HG03095 (cell line): ENCODE results near the gene TBK1.

Experiments
- ATAC-seq: cut with Tn5 transposase; IDR thresholded peaks from one replicate; pipeline ENCODE4 v1.9.1; 2021; ENCODE audit warnings: moderate library complexity; ENCODE audit not compliant: unreplicated experiment

The TBK1 gene

DNA sequence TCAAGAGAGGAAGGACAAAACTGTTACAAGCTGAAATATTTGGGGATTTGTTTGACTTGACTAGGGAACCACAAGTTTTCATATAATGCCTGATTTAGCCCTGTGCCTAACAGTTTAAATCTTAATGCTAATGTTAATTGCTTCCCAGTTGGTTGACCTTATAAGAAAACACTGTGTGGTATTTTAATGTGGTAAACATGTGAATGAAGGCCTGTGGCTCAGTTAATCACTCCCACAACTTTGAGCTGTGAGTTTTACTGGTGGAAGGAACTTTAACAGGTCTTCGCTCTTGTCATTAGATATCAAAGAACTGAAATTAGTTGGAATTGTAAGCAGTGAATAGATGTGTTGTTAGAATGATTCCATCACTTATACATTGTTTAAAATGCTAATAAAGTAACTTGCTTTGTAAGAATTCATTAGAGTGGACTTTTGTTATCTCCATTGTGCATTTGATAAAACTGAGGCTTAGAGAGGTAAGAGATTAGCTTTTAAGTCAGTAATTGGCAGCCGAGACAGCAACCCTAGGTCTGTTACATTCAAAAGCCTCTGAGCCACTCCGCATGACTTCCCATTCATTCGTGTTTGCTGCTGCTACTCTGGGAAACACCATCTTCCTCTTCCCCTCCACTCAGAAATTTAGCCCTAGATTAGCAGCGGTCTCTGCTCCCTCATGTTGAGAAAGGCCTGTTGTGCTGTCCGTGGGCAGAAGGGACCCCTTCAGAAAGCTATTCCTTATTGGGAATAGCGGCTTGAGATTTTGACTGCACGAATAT is 1.0 kb upstream of the TBK1 start:
- no peak for ATAC-seq

DNA sequence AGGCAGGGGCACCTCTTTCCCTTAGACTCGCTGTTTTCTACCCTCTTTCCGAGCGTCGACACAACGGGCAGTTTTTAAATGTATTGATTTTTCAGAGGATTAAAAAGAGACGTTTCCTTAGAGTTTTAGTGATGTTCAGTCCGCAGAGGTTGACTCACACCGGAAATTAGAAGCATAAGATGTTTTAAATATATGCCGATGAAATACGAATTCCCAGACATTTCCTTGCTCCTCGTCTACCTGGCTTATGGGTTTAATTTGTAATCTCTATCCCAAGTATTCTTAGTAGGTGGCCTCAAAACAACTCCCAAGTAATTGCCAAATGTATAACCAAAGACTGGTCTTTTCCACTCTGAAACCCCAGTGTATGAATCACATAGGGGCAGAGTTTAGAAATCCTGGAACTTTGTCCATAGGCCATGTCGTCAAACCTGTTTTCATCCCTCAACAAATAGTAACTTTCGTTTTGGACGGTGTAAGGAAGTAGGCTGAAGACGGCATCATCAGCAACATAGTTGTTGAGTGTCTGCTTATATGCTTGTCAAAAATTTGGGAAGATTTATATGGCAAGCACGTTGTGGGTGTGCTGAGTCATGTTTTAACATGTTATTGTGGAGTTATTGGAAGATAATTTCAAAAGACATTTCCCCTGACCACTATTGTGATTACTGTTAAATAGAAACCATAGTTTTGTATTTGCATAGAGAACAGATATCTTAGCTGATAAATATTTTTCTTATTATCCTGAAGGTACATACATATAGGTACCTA is 824 bp downstream of the TBK1 start:
- ATAC-seq, result no peak

DNA sequence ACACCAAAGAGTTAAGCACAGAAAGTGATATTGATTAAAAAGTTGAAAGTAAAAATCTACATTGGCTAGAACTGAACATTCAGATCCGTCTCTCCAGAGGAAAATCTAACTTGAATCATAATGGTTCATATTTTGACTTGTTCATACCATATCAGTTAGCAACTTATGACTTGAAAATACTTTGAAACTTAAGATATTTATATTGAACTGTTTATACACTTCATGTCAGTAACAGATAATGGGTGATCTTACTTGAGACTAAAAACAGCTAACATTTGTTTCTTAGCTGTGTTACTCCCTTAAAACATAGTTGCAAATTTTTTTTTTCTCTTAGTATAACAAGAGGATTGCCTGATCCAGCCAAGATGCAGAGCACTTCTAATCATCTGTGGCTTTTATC is 3.6 kb downstream of the TBK1 start:
- no peak for ATAC-seq

DNA sequence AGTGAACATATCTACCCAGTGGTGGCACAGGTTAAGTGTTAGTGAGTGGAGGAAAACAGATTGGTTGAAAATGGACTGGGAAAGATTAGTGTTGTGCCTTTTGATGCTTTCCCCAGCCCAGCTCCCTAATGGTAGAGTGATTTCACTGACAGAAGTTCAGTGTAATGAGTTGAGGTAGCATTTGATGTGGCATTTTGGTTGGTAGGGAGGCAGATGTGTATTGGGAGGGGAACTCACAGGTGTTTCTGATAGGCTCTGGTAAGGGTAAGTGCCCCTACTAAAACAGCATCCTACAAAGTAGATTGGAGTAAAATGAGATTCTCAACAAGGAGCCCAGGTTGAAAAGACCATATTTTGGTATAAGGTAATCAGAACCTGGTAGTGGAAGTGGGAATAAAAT is 4.2 kb downstream of the TBK1 start:
- no peak for ATAC-seq

DNA sequence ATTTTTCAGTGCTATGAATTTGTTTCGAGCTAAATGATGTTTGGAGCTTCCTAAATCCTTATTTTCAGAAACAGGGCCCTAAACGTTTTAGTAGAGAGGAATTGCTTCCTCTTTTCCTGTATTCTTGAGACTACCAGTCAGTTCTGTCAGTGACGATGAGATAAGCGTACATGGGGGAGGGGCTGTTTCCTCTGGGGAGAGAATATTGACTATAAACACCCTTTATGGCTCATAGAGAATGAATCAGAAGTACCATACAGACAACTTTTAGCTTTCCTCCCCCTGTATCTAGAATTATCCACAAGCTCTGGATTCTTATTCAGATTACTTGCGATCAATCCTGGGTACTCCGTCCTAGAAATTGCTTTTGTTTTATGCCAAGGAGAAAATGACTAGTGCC is 5.1 kb downstream of the TBK1 start:
- ATAC-seq, result no peak

DNA sequence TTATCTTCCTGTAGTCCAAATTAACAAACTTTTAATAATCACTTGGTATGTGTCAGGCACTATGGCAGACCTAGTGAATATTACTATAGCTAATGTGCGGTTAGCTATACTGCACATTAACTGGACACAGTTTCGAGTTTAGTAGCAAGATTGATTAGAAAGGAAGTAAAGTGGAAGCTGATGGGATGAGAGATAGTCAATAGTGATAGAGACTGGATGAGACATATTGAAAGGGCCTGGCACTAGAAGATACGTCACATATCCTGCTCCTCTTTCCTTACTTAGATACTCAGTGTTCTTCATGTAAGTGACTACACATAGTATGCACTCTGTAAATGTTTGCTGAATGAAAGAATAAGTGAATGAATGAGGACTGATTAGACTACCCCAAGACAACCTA is 5.5 kb downstream of the TBK1 start:
- no peak for ATAC-seq

DNA sequence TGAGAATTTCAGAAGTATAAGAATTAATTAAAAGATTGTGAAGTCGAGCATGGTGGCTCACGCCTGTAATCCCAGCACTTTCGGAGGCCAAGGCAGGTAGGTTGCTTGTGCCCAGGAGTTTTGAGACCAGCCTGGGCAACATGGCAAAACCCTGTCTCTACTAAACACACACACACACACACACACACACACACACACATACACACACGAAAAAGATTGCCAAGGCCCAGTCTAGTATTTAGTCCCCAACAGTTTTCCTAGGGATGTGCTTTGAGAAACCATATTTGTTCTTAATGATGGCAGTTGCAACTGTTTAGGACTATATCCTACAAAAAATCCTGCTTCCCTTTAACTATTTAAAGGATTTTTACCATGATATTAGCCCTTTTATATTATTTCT is 6.0 kb downstream of the TBK1 start:
- no peak for ATAC-seq

DNA sequence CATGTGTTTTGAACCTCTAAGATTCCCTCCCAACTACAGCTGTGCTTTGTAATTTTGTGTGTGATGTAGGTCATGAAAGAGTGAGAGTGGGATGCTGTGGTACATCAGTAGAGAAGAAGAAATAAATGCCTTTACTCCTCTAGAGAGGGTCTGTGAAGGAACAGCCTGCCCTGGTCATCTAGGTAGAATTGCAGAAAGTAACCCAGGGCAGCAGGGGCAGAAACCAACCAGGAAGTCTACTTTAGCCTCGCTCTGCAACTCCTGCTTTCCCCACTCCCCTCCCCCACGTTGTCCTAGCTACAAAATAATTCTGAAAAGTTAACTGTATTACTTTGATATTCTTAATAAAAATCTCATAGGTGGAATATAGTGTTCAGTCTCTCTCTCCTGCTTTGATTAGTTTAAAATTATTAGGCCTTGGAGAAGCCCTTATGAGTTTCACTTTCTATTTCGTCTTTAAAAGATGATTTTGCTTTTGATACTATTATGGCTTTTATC is 7.5 kb downstream of the TBK1 start:
- ATAC-seq, result peak; percentile 42

DNA sequence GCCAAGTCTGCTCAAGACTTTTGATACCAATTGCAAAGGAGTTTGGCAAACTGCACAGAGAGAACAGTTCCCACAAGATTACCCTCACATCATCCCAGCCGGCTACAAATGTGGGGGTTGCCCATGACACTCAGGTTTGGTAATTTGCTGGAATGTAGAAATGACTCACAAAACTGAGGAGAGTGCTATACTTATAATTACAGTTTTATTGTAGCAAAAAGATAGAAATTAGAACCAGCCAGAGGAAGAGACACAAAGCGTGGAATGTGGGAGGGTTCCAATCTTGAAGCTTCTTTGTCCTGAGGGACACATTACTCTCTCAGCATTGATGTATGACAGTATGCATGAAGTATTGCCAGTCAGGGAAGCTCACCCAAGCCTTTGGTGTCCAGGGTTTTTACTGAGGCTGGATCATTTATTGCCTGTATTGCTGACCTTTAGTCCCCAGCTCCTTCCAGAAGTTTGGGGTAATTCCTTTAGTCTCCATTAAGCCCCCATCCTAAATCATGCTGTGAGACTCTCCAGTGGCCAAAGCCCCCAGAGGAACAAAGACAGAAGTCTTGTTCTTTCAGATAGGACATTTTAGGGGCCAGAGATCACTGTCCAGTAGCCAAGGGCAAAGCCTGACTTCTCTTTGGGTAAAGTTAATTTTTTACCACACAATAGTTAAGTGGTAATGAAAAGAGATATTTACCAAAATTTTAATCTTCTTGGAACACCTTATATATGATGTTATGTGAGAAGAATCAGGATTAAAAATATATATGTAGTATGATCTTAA is 9.9 kb downstream of the TBK1 start:
- ATAC-seq, result no peak

DNA sequence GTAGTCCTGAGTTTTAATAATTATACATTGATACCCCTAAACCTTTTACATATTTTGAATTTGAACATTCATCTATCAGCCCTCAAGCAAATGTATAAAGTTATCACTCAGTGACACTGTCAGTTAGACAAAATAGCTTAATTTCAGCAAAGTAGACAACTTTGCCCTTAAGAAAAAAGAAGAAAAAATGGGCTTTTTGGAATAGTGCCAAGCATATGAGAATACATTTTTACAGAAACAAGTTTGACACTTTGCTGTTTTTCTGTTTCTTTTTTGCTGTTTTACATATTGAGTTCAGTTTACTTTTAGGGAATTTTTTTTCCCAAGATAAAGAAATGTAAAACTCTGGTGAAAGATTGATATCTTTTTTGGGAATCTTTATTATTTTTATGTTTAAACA is 14.3 kb downstream of the TBK1 start:
- no peak for ATAC-seq

DNA sequence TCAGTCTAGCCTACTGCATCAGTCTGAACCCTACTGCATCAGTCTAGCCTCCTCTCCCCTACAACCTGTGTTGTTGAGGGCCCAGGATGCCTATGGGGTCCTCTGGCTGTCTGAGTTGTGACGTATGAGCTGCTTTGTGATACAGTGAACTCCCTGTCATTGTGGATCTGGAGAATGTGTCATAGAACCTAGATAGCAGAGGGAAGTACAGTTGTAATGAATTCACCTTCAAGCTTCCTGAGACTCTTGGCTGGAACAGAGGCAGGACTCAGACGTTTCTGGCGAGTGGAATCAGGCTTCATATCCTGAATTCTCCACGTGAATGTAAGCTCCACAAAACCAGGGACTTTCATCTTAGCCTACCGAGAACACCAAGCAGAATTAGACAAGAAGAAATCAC is 17.0 kb downstream of the TBK1 start:
- no peak for ATAC-seq

DNA sequence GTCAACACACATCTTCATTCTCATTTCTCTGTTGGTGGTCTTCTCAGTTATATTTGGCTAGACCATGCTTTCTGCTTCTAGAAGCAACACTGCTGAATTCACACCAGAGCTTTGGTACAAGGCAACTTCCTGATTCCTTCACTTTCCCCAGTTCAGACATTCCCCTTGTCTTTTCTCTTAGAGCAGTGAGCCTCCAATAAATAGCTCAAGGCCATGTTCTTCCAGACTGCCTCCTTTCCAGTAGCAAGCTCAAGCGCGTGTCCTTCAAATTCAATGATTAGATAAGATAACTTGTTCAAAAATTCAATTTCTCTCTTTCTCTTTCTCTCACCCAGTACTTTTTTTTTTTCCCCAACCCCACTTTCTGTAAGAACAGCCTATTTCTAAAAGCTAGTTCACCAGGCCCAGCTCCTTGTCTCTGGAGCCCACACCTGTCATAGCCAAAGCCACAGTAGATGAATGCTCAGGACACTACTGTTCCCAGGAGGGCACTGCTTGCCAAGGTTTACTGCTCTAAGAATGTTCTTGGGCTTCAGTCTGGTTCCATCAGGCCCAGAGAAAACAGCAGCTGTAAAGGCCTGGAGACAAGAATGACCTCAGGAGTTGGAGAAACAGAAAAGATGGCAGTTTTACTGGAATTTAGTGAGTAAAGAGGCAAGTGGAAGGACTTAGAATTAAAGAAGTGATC is 17.7 kb downstream of the TBK1 start:
- no peak for ATAC-seq

DNA sequence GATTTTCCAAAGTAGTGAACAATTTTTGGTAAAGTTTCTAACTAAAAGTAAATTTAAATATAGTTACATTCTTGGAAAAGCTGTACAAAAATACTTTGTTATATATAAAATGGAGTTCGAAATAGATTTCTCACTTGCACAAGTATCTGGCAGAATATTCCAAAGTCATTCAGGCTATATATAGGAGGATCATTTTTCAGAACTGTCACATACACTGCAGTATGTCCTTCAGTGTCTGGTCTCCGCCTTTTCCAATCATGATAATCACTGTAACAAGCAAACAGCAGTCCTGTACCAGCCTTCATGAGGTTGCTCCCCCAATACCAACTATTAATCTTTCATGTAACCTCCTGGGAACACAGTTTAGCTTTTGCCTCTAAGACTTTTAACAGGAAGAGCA is 18.6 kb downstream of the TBK1 start:
- ATAC-seq, result no peak

DNA sequence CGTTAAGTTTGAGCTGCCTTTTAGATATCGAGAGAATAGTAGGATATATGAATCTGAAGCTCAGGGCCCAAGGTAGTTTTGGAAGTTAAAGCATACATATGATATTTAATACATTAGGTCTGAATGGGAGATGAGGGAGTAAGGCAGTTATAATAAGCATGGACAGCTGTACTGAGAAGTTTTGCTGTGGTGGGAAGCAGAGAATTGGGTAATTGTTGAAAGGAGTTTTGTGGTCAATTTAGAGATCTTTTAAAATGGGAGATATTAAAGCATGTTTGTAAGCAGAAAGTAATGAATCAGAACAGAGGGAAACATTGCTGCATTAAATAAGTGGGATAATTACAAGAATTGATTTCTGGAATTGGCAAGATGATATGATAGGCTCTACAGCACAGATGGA is 21.3 kb downstream of the TBK1 start:
- ATAC-seq, result no peak

DNA sequence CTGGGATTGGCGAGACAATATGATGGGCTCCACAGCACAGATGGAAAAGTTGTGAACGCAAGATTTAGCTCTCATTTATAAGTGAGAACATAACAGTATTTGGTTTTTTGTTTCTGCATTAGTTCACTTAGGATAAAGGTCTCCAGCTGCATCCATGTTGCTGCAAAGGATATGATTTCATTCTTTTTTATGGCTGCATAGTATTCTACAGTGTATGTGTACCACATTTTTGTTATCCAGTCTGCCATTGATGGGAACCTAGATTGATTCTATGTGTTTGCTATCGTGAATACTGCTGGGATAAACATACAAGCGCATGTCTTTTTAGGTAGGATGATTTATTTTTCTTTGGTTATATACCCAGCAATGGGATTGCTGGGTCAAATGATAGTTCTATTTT is 23.6 kb downstream of the TBK1 start:
- no peak for ATAC-seq

DNA sequence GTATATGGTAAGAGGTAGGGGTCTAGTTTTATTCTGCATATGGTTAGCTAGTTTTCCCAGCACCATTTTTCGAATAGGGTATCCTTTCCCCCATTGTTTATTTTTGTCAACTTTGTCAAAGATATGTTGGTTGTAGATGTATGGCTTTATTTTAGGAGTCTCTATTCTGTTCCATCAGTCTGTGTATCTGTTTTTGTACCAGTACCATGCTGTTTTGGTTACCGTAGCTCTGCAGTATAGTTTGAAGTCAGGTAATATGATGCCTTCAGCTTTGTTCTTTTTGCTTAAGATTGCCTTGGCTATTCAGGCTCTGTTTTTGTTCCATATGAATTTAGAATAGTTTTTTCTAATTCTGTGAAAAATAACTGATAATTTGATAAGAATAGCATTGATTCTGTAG is 24.9 kb downstream of the TBK1 start:
- no peak for ATAC-seq

DNA sequence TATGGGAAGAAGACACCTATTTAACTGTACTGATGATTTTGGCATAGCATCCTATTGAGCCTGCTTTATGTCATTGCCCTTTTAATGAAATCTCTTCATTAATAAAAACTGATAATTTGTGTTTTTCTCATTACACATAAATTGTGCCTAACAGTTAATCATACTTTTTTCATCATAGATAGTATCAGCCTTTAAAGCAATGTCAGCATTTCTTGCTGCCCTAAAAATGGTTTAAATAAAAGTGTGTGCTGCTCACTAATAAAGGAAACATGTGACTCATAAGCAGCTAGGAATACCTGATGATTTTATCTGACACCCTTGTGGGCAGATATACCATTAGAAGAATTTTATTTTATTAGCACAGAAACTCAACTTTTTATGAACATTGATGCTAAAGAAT is 26.7 kb downstream of the TBK1 start:
- no peak for ATAC-seq

DNA sequence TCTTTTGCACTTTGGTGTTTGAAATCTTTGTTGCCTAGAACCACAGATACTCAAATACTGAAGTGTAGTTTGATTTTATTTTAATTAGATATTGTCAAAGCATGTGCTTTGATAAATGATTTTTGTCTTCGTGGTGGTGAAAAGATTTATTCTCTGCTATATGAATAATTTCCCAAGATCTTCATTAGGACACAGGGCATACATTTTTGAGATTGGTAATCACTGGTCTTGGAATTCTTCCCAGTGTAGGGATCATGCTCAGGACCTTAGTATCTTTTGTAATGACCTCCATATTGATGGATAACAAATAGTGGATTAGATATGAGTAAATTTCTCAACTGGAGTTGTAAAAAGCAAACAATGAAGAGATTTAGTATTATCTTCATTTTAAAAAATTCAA is 28.2 kb downstream of the TBK1 start:
- ATAC-seq, result no peak

DNA sequence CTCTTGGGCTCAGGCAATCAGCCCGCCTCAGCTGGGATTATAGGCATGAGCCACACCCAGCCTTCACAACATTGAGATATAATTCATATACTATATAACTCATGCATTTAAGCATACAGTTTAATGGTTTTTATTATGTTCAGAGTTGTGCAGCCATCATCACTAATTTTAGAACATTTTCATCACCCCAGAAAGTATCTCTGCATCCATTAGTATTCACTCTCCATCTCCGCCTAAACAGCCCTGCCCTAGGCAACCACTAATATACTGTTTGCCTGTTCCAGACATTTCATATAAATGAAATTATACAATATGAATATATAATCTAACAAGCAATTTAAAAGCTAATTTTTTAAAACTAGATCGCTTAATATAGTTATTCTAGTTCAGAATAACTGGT is 34.7 kb downstream of the TBK1 start:
- ATAC-seq, result no peak

DNA sequence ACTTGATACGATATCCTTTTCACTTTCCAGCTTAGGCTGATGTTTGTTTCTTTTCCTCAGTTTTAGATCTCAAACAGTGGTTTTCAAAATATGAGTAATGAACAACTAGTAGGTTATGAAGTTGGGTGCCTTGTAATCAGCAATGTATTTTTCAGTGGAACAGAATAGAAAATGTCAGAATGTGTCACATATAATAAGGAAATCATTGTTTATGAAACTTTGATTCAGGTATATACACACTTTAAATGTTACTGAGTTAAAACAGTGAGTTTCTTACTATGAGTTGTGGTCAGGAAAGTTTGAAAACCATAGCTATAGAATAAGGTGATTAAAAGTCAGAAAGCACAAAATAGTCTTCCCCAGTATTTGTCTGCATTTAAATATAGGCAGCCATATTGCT is 39.8 kb downstream of the TBK1 start:
- ATAC-seq, result no peak

DNA sequence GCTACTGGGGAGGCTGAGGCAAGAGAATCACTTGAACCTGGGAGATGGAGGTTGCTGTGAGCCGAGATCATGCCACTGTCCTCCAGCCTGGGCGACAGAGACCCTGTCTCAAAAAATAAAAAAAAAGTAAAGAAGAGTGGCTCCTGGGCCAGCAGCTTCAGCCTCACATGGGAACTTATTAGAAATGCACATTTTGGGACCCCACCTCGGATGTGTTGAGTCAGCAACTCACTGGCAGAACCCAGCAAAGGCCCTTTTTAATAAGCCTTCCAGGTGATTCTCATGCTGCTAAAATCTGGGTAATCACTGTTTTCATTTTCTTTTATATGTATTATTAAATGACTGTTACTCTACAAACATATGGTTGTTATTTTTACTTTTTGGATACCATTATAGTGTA is 41.6 kb downstream of the TBK1 start:
- no peak for ATAC-seq
